ENCODE measurements around the gene NPY1R. TPM values are rescaled to one million over a fixed set of nuclear protein-coding genes. Genes with fewer than 3 reads are reported as not detected.

Gene NPY1R
- total RNA-seq, 1 experiment from 2014 or later = 0.39 TPM

- Histone ChIP-seq H3K9me3 (ENCODE audit: control insufficient read depth in 1 of 2, insufficient read depth in 1 of 2, low read depth in 1 of 2, low read length in 2 of 2) (no peaks in the 10 kb centered on the region), H3K79me2 (ENCODE audit: insufficient read depth, low read length) (no peaks in the 10 kb centered on the region), H3K4me3 (replicated peaks in 1 of 2; ENCODE audit: low read depth in 1 of 2, low read length in 2 of 2) (no peak overlapping the region), H3K4me1 (ENCODE audit: control insufficient read depth in 1 of 2, insufficient read depth in 2 of 2, low read length in 2 of 2) (peaks cover 0 to 8% of the 10 kb centered on the region in 2 experiments; a peak in 2 of 4 replicates), H3K36me3 (ENCODE audit: control insufficient read depth in 1 of 2, insufficient read depth in 2 of 2, low read length in 2 of 2) (no peaks in the 10 kb centered on the region), H3K4me2 (ENCODE audit: low read length) (no peak overlapping the region), H3K9me2 (ENCODE audit: insufficient read depth) (no peaks in the 10 kb centered on the region), H3K27ac (ENCODE audit: low read depth, low read length) (no peak overlapping the region), H3K27me3 (ENCODE audit: insufficient read depth, low read length) (no peaks in the 10 kb centered on the region), H3K9ac (ENCODE audit: low read length) (no peak overlapping the region), H4K20me1 (ENCODE audit: insufficient read depth) (no peaks in the 10 kb centered on the region), H2AFZ (ENCODE audit: low read depth, low read length, poor library complexity, severe bottlenecking) (no peak overlapping the region)
- ATAC-seq = no peak
- ChIA-PET CTCF (no interaction called here), POLR2A (no interaction called here), RAD21 (ENCODE audit: low non-redundant PET in 1 of 2, low total read pairs in 2 of 2, uncharacterized antibody in 2 of 2, unreplicated experiment in 2 of 2) (no interaction called here)
- TF ChIP-seq YY1 (IDR thresholded peaks at IDR 0.05; ENCODE audit: extremely low read depth, insufficient replicate concordance, low read depth, low read length) (no peak), FOSL1 (IDR thresholded peaks at IDR 0.05; ENCODE audit: low read depth) (no peak), ELF1 (IDR thresholded peaks at IDR 0.05; ENCODE audit: borderline replicate concordance, low read depth) (no peak), ZFX (IDR thresholded peaks at IDR 0.05) (no peak), EZH2 (IDR thresholded peaks at IDR 0.05) (no peak)
- no peak for DNase-seq (ENCODE audit: low read depth, low spot score)
- intact Hi-C loops (cut with micrococcal nuclease) = no loop called here
- no TSS peak for BruUV-seq (replicated peaks)
These were observed 48.3 kb upstream of the NPY1R start for GRCh38 chr4:163380703-163381102.

- Histone ChIP-seq H3K9me3 (ENCODE audit: control insufficient read depth in 1 of 2, insufficient read depth in 1 of 2, low read depth in 1 of 2, low read length in 2 of 2) (no peaks in the 10 kb centered on the region), H3K27ac (ENCODE audit: low read depth, low read length) (no peak overlapping the region), H4K20me1 (ENCODE audit: insufficient read depth) (no peaks in the 10 kb centered on the region), H2AFZ (ENCODE audit: low read depth, low read length, poor library complexity, severe bottlenecking) (no peak overlapping the region), H3K4me1 (ENCODE audit: control insufficient read depth in 1 of 2, insufficient read depth in 2 of 2, low read length in 2 of 2) (no peaks in the 10 kb centered on the region), H3K9me2 (ENCODE audit: insufficient read depth) (no peaks in the 10 kb centered on the region), H3K36me3 (ENCODE audit: control insufficient read depth in 1 of 2, insufficient read depth in 2 of 2, low read length in 2 of 2) (no peaks in the 10 kb centered on the region), H3K4me2 (ENCODE audit: low read length) (no peak overlapping the region), H3K4me3 (replicated peaks in 1 of 2; ENCODE audit: low read depth in 1 of 2, low read length in 2 of 2) (no peak overlapping the region), H3K9ac (ENCODE audit: low read length) (no peak overlapping the region), H3K79me2 (ENCODE audit: insufficient read depth, low read length) (no peaks in the 10 kb centered on the region), H3K27me3 (ENCODE audit: insufficient read depth, low read length) (no peaks in the 10 kb centered on the region)
- ATAC-seq (no peak), DNase-seq (ENCODE audit: low read depth, low spot score) (no peak)
- TF ChIP-seq JUND (IDR thresholded peaks at IDR 0.05) (no peak), REST (IDR thresholded peaks at IDR 0.05; ENCODE audit: low read depth) (no peak), CEBPB (IDR thresholded peaks at IDR 0.05; ENCODE audit: low read depth) (no peak), POLR2A (IDR thresholded peaks at IDR 0.05; ENCODE audit: borderline replicate concordance, extremely low read depth, insufficient read depth, insufficient read length) (no peak), ZFX (IDR thresholded peaks at IDR 0.05) (no peak), FOSL1 (IDR thresholded peaks at IDR 0.05; ENCODE audit: low read depth) (no peak), RAD21 (IDR thresholded peaks at IDR 0.05; ENCODE audit: low read depth) (no peak), SP1 (IDR thresholded peaks at IDR 0.05; ENCODE audit: low read depth) (no peak), POLR2AphosphoS5 (IDR thresholded peaks at IDR 0.05; ENCODE audit: low read depth, low read length) (no peak), ZNF274 (IDR thresholded peaks at IDR 0.05; ENCODE audit: low read depth, low read length) (no peak), ATF3 (IDR thresholded peaks at IDR 0.05) (no peak), YY1 (IDR thresholded peaks at IDR 0.05; ENCODE audit: extremely low read depth, insufficient replicate concordance, low read depth, low read length) (no peak), SIN3A (IDR thresholded peaks at IDR 0.05; ENCODE audit: low read depth) (no peak), EZH2phosphoT487 (IDR thresholded peaks at IDR 0.05; ENCODE audit: borderline replicate concordance) (no peak), TCF7L2 (IDR thresholded peaks at IDR 0.05; ENCODE audit: borderline replicate concordance, extremely low read depth, insufficient read depth, insufficient read length) (no peak)
- BruUV-seq (replicated peaks) = no TSS peak
- RAD21 ChIA-PET (ENCODE audit: low non-redundant PET in 1 of 2, low total read pairs in 2 of 2, uncharacterized antibody in 2 of 2, unreplicated experiment in 2 of 2) = no interaction called here
- intact Hi-C loops (cut with micrococcal nuclease) = no loop called here
- CTCF ChIA-PET = no interaction called here
- POLR2A ChIA-PET = no interaction called here
These were observed 46.3 kb upstream of the NPY1R start for GRCh38 chr4:163378661-163379060.
